ENCODE data around the gene IMMP2L.
"Not testable (repeated sequence)": the region's sequence is repeated elsewhere in the genome, so short reads cannot be mapped to it uniquely, and the experiment has no call there.

The IMMP2L gene

DNA sequence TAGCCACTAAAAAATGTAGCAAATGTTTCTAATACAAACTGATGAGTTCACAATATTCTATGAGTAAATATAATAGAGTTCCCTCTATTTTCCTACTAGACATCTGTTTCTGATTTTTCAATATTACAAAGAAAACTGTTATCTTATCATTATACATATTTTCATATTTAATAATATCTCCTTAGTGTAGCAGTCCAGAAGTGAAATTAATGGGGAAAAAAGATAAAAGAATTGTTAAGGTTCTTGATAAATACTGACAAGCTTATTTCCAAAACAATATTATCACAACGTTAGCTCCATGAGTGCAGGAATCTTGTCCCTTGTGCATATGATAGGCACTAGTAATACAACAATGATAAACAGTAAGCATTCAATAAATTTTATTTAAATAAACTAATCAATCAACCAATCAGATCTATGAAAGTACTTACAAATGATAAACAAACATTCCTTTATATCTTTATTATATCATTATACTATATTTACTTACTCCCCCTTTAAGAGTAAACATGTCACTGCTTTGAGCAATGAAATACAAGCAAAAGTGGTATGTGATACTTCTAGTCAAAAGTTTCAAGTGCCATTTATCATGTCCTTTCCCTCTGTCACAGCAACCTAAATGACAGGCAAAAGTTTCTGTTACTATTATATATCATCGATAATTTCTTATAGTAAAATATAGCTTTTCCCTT, 103.1 kb downstream of the IMMP2L start:
- DNase-seq: no peak

GRCh38 chr7:111450705-111451104, 111.6 kb downstream of the IMMP2L start:
- not testable (repeated sequence) for DNase-seq

DNA sequence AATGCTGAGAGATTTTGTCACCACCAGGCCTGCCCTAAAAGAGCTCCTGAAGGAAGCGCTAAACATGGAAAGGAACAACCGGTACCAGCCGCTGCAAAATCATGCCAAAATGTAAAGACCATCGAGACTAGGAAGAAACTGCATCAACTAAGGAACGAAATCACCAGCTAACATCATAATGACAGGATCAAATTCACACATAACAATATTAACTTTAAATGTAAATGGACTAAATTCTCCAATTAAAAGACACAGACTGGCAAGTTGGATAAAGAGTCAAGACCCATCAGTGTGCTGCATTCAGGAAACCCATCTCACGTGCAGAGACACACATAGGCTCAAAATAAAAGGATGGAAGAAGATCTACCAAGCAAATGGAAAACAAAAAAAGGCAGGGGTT, 114.8 kb downstream of the IMMP2L start:
- DNase-seq: not testable (repeated sequence)

DNA sequence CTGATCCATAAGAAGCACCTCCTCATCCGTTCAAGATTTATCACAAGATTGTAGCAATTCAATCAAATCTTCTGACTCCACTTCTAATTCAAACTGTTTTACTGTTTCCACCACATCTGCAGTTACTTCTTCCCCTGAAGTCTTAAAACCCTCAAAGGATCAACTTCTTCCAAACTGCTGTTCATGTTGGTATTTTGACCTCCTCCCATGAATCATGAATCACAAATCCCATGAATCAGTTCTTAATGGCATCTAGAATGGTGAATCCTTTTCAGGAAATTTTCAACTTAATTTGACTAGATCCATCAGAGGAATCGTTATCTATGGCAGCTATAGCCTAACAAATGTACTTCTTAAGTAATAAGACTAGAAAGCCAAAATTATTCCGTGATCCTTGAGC, 122.3 kb downstream of the IMMP2L start:
- no peak for DNase-seq

DNA sequence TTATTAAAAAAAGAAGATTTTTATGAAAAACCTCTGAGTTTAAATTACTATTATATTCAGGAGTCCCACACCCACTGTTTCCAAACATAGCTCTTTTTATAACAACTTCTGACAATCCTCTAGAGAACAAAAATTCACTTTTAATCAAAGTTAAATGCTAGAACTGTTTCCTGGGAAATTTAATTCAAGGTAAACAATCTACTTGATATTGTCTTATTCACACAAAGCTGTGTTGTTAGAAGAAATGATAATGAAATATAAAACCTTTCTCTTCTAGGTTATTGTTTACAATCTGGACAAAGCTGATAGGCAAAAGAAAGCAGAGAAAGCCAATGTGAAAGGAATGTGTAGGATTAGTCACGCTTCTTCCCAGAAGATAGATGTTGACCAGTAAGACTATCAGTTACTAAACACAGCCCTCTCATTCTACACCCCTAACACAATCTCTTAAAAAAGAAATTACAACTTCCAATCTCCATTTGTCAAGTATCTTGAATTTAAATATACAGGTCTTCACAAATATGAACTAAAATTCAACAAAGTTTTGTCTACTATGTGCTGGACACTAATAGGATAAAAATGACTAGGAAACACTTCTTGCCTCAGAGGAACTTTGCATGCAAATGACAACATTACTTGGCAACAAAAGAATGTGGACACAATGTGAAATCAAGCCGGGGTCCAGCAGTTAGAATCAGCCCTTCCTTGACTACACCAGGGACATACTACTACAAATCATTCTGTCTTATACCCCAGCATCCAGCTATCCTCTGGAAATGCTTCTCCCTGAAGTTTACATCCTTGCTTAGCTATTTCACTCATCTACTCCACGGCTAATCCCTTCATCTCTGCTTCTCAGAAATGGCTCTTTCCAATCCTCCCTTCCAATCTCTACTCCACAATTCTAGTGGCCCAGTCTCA, 123.7 kb downstream of the IMMP2L start:
- DNase-seq: no peak

DNA sequence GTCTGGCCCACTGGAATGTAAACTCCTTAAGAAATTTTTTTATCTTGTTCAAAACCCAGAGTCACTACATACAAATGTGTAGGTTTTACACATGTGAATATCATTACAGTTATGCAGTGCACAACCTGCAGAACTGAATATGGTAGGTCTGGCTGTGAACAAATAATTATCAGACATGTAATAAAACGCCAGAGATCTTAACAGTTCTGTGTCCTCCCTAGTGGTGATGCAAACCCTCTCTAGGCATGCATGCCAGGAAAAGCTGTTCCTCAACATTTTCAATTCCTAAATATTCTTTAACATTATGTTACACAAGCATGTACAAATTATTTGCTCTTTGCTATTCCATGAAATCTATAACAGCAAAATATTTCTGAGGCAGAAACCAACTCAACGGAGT, 124.6 kb downstream of the IMMP2L start:
- DNase-seq: no peak

GRCh38 chr7:111436608-111437007, 125.7 kb downstream of the IMMP2L start:
- DNase-seq: no peak

GRCh38 chr7:111433426-111433825, 128.9 kb downstream of the IMMP2L start:
- DNase-seq: no peak

GRCh38 chr7:111429781-111430180, 132.5 kb downstream of the IMMP2L start:
- DNase-seq: no peak

DNA sequence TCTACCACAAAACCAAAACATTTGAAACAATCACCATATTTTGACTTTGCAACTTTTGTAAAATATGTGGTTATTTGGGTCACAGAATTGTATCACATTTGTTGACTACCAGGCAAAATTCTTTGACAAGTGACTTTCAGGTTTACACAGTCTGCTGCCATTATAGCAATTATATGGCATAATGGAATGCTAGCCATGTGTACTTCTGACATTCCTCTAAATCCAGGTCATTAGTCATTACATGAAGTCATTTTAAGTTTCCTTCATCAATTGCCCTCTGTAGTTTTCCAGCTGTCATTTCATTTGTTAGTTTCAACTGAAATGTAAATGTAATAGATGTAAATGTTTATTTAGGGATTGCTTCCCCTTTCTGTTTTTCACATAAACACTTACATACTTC, 137.5 kb downstream of the IMMP2L start:
- no peak for DNase-seq

GRCh38 chr7:111414374-111414773, 147.9 kb downstream of the IMMP2L start:
- no peak for DNase-seq

DNA sequence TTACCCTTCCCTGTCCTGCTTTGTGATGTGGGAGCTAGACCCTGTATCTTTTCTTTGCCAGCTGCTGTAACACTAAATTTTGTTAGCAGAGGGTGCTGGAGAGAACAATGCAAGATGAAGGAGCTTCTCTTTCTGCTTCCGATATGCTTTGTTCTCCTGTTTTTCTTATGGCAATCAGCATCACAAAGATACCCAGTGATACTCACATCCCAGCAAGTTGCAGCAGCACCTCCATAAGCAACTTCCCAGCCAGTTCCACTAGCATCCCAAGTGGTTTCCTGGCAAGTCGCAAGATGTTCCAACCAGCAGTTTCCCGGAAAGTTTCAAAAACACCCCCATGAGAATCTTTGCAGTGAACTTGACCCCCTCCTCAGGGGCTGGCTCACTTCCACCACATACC, 148.6 kb downstream of the IMMP2L start:
- no peak for DNase-seq

- DNase-seq: no peak
Observed at GRCh38 chr7:111410899-111411298, 151.4 kb downstream of the IMMP2L start.

GRCh38 chr7:111409714-111410422, 152.4 kb downstream of the IMMP2L start:
- no peak for DNase-seq

- DNase-seq: no peak
Observed at GRCh38 chr7:111408724-111409123, 153.6 kb downstream of the IMMP2L start.

DNA sequence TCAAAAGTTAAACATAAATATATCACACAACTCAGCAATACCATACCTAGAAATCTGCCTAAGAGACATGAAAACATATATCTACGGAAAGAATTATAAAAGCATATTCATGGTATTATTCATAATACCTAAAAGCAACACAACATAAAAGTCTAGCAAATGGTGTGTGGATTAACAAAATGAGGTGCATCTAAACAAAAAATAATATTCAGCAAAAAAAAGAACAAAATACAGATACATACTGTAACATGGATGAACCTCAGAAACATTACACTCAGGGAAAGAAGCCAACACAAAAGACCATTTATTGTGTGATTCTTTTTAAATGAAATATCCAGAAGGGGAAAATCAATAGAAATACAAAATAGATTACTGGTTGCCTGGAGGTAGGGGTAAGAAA, 155.0 kb downstream of the IMMP2L start:
- no peak for DNase-seq

- no peak for DNase-seq
Observed at GRCh38 chr7:111405621-111406020, 156.7 kb downstream of the IMMP2L start.

DNA sequence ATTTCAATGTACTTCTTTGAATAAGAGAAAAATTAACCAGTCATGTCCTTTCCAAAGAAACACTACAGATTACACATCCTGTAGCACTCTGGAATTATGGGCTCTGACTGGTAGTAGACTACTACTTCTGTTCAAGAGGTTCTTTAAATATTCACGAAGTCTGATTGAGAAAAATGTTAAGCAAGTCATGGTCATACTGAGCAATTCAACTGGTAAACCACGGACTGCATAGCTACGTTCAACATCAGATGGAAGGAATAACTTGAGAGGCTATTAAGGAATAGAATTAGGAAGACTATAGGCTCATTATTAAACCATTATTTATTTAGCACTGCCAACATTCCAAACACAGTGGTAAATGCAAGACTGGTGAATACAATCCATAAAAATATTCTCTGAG, 160.8 kb downstream of the IMMP2L start:
- DNase-seq: no peak

- no peak for DNase-seq
Observed at GRCh38 chr7:111400088-111400487, 162.2 kb downstream of the IMMP2L start.

GRCh38 chr7:111394891-111395290, 167.4 kb downstream of the IMMP2L start:
- no peak for DNase-seq

DNA sequence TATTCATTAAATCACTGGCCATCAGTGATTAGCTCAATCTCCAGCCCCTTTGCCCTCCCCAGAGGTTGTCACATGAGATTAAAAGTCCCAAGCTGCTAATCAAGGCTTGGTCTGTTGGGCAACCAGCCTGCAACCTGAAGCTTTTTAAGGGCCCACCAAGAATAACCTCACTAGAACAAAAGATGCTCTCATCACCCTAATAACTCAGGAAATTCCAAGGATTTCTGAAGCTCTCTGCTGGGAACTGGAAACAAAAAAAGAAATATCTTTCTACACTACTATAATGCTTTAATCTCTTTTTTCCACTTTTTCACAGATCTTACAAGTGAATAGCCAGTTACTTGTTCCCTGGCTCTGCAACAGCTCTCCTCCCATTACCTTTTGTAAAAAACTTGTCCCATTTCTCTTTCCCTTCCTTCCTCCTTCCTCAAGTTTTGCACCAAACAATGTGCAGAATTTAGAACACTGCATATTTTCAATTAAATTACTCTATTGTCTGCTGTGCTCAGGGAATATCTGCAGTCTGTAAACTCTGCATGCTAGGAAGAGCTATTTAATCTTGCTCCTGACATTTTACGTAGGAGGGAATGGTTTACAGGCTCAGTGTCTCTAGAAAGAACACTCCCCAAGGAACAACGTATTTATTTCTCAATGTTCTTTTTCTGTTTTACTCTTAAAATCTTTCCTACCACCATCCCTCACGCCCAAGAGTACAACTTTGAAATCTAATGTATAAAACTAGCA, 169.1 kb downstream of the IMMP2L start:
- no peak for DNase-seq

- DNase-seq: no peak
Observed at GRCh38 chr7:111392294-111392693, 170.0 kb downstream of the IMMP2L start.

DNA sequence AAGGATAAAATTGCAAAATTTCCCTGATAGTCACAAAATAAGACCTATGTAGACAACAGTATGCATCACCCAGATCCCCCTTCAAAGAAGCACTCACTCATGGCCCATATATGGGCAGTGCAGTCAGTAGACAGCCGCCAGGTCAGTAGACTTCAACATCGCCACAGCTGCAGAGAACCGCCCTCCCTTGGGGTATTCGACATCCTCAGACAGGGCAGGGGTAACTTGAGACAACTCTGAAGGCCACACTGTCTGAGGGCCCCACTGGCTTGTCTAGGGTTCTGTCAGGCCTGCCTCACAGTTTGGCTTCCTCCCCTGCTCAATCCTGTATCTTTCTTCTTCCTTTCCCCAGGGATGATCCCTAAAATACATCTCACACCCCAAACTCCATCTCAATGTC, 172.3 kb downstream of the IMMP2L start:
- DNase-seq: no peak

Data from cortex of kidney (tissue), 1 donor.